ENCODE measurements around the gene APOA5.

APOA5 gene

GRCh38 chr11:116773203-116774097, 18.2 kb downstream of the APOA5 start:
- TF ChIP-seq, protein P1, sequence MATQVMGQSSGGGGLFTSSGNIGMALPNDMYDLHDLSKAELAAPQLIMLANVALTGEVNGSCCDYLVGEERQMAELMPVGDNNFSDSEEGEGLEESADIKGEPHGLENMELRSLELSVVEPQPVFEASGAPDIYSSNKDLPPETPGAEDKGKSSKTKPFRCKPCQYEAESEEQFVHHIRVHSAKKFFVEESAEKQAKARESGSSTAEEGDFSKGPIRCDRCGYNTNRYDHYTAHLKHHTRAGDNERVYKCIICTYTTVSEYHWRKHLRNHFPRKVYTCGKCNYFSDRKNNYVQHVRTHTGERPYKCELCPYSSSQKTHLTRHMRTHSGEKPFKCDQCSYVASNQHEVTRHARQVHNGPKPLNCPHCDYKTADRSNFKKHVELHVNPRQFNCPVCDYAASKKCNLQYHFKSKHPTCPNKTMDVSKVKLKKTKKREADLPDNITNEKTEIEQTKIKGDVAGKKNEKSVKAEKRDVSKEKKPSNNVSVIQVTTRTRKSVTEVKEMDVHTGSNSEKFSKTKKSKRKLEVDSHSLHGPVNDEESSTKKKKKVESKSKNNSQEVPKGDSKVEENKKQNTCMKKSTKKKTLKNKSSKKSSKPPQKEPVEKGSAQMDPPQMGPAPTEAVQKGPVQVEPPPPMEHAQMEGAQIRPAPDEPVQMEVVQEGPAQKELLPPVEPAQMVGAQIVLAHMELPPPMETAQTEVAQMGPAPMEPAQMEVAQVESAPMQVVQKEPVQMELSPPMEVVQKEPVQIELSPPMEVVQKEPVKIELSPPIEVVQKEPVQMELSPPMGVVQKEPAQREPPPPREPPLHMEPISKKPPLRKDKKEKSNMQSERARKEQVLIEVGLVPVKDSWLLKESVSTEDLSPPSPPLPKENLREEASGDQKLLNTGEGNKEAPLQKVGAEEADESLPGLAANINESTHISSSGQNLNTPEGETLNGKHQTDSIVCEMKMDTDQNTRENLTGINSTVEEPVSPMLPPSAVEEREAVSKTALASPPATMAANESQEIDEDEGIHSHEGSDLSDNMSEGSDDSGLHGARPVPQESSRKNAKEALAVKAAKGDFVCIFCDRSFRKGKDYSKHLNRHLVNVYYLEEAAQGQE (IDR thresholded peaks at IDR 0.05; ENCODE audit: insufficient read depth in 1 of 2, low read depth in 2 of 2, low read length in 2 of 2): no peak
- TF ChIP-seq TAF1 (IDR thresholded peaks at IDR 0.05; ENCODE audit: borderline replicate concordance, insufficient read depth, low read length) (no peak), POLR2AphosphoS5 (IDR thresholded peaks at IDR 0.05; ENCODE audit: low read depth, low read length) (no peak; the same call in 1 of the 2 replicates), FOXP2 (optimal IDR thresholded peaks at IDR 0.05; ENCODE audit: borderline replicate concordance, extremely low read depth, extremely low read length, insufficient read depth) (no peak), SIN3A (IDR thresholded peaks at IDR 0.05; ENCODE audit: borderline replicate concordance, insufficient read depth, low read length) (no peak)

DNA sequence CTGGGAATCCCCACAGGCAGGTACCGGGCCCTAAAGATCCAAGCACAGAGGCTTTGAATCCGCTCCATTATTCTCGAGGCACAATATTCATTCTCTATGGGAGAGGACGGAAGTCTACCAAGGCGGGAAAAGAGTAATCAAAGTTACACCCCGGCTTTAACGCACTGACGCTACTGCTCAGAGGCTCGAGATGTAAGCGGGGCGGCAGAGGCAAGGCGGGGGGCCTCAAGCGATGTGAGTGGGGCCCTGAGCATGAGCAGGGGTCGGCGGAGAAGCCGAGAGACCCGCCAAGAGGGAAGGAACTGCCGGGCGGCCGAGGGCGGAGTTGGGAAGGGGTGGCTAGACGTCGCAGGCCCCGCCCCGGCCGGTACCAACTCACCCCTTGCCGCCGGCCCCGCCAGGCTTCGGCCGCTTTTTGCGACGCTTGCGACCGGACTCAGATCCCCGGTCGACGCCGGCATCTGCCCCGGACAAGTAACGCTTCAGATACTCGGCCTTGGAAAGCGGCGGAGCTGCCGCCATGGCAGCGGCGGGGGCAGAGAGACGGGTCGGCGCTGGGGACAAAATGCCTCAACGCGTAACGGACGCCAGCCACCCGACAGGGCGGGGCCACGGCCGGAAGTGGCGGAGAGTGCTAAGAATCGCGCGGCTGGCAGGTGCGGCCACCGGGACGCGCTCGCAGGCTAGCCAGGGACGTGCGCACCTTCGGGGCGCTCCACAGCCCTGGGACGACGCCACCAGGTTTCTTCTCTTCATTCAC, 19.1 kb downstream of the APOA5 start, which contains the start of gene BUD13:
TSS of gene BUD13 (minus strand) at position 545 of the 760 bp plus-strand sequence. CDS start at position 522, 23 bp downstream.
- TF ChIP-seq TAF1 (IDR thresholded peaks at IDR 0.05; ENCODE audit: borderline replicate concordance, insufficient read depth, low read length) (peak; percentile 72; the same call in 1 of the 2 replicates), FOXP2 (optimal IDR thresholded peaks at IDR 0.05; ENCODE audit: borderline replicate concordance, extremely low read depth, extremely low read length, insufficient read depth) (peak; percentile 98), POLR2AphosphoS5 (IDR thresholded peaks at IDR 0.05; ENCODE audit: low read depth, low read length) (peak; percentile 95), SIN3A (IDR thresholded peaks at IDR 0.05; ENCODE audit: borderline replicate concordance, insufficient read depth, low read length) (peak; percentile 34; the same call in 1 of the 2 replicates)
- TF ChIP-seq, protein P1 (IDR thresholded peaks at IDR 0.05; ENCODE audit: insufficient read depth in 1 of 2, low read depth in 2 of 2, low read length in 2 of 2): peak; percentile 21 to 46; a peak in 1 of 4 replicates

- TF ChIP-seq TAF1 (IDR thresholded peaks at IDR 0.05; ENCODE audit: borderline replicate concordance, insufficient read depth, low read length) (no peak), FOXP2 (optimal IDR thresholded peaks at IDR 0.05; ENCODE audit: borderline replicate concordance, extremely low read depth, extremely low read length, insufficient read depth) (no peak), POLR2AphosphoS5 (IDR thresholded peaks at IDR 0.05; ENCODE audit: low read depth, low read length) (no peak), SIN3A (IDR thresholded peaks at IDR 0.05; ENCODE audit: borderline replicate concordance, insufficient read depth, low read length) (no peak)
- TF ChIP-seq, protein P1 (IDR thresholded peaks at IDR 0.05; ENCODE audit: insufficient read depth in 1 of 2, low read depth in 2 of 2, low read length in 2 of 2): no peak
Observed at GRCh38 chr11:116771935-116772334, 19.7 kb downstream of the APOA5 start.

GRCh38 chr11:116762132-116762531, 29.5 kb downstream of the APOA5 start:
- no peak for TF ChIP-seq FOXP2 (optimal IDR thresholded peaks at IDR 0.05; ENCODE audit: borderline replicate concordance, extremely low read depth, extremely low read length, insufficient read depth)
- TF ChIP-seq, protein P1 (IDR thresholded peaks at IDR 0.05; ENCODE audit: insufficient read depth in 1 of 2, low read depth in 2 of 2, low read length in 2 of 2): no peak
- no peak for TF ChIP-seq POLR2AphosphoS5 (IDR thresholded peaks at IDR 0.05; ENCODE audit: low read depth, low read length)
- TF ChIP-seq TAF1 (IDR thresholded peaks at IDR 0.05; ENCODE audit: borderline replicate concordance, insufficient read depth, low read length): no peak
- TF ChIP-seq SIN3A (IDR thresholded peaks at IDR 0.05; ENCODE audit: borderline replicate concordance, insufficient read depth, low read length): no peak
